Measurements from ENCODE around the gene NXPE1.
A peak's percentile ranks its signal among the peaks of the same experiment; 100 is the strongest.

Gene NXPE1

GRCh38 chr11:114556135-114556534 is 3.5 kb downstream of the NXPE1 start:
- H3K9me3 ChIP-seq (ENCODE audit: control insufficient read depth in 1 of 2, low read length in 2 of 2) = no peaks in the 10 kb centered on the region
- H3K4me3 ChIP-seq (ENCODE audit: low read depth in 1 of 2, low read length in 2 of 2) = no peak overlapping the region
- no peaks in the 10 kb centered on the region for H3K4me1 ChIP-seq (ENCODE audit: control insufficient read depth in 1 of 2, insufficient read depth in 2 of 2, low read length in 2 of 2)
- no peaks in the 10 kb centered on the region for H3K36me3 ChIP-seq (ENCODE audit: control insufficient read depth in 1 of 2, insufficient read depth in 2 of 2, low read length in 2 of 2)
- H3K27me3 ChIP-seq (ENCODE audit: low read depth, low read length) = no peaks in the 10 kb centered on the region
- no peak overlapping the region for H3K27ac ChIP-seq (ENCODE audit: low read length)

- H3K9me3 ChIP-seq (ENCODE audit: control insufficient read depth in 1 of 2, low read length in 2 of 2) = no peaks in the 10 kb centered on the region
Measured at GRCh38 chr11:114553642-114554041, 6.0 kb downstream of the NXPE1 start.

GRCh38 chr11:114551060-114551459 is 8.6 kb downstream of the NXPE1 start:
- Histone ChIP-seq H3K27ac (ENCODE audit: low read length) (no peak overlapping the region), H3K36me3 (ENCODE audit: control insufficient read depth in 1 of 2, insufficient read depth in 2 of 2, low read length in 2 of 2) (no peaks in the 10 kb centered on the region), H3K4me3 (ENCODE audit: low read depth in 1 of 2, low read length in 2 of 2) (no peak overlapping the region), H3K9me3 (ENCODE audit: control insufficient read depth in 1 of 2, low read length in 2 of 2) (no peaks in the 10 kb centered on the region), H3K27me3 (ENCODE audit: low read depth, low read length) (no peaks in the 10 kb centered on the region), H3K4me1 (ENCODE audit: control insufficient read depth in 1 of 2, insufficient read depth in 2 of 2, low read length in 2 of 2) (no peaks in the 10 kb centered on the region)

More at GRCh38 chr11:114553642-114554041, 6.0 kb downstream of the NXPE1 start:
- H3K36me3 ChIP-seq (ENCODE audit: control insufficient read depth in 1 of 2, insufficient read depth in 2 of 2, low read length in 2 of 2) = no peaks in the 10 kb centered on the region
- no peaks in the 10 kb centered on the region for H3K4me1 ChIP-seq (ENCODE audit: control insufficient read depth in 1 of 2, insufficient read depth in 2 of 2, low read length in 2 of 2)
- no peak overlapping the region for H3K27ac ChIP-seq (ENCODE audit: low read length)
- no peaks in the 10 kb centered on the region for H3K27me3 ChIP-seq (ENCODE audit: low read depth, low read length)
- H3K4me3 ChIP-seq (ENCODE audit: low read depth in 1 of 2, low read length in 2 of 2) = no peak overlapping the region

GRCh38 chr11:114525682-114526081 is 34.0 kb downstream of the NXPE1 start:
- H3K27me3 ChIP-seq (ENCODE audit: low read depth, low read length) = no peaks in the 10 kb centered on the region
- no peaks in the 10 kb centered on the region for H3K4me1 ChIP-seq (ENCODE audit: control insufficient read depth in 1 of 2, insufficient read depth in 2 of 2, low read length in 2 of 2)
- peak overlapping the region in 1 of 2 donors; percentile 8 for H3K4me3 ChIP-seq (ENCODE audit: low read depth in 1 of 2, low read length in 2 of 2)
- H3K9me3 ChIP-seq (ENCODE audit: control insufficient read depth in 1 of 2, low read length in 2 of 2) = peaks cover 0 to 8% of the 10 kb centered on the region in 2 donors
- H3K36me3 ChIP-seq (ENCODE audit: control insufficient read depth in 1 of 2, insufficient read depth in 2 of 2, low read length in 2 of 2) = no peaks in the 10 kb centered on the region
- H3K27ac ChIP-seq (ENCODE audit: low read length) = no peak overlapping the region

GRCh38 chr11:114524122-114524521 is 35.6 kb downstream of the NXPE1 start:
- H3K27ac ChIP-seq (ENCODE audit: low read length) = no peak overlapping the region
- H3K4me3 ChIP-seq (ENCODE audit: low read depth in 1 of 2, low read length in 2 of 2) = no peak overlapping the region
- no peaks in the 10 kb centered on the region for H3K4me1 ChIP-seq (ENCODE audit: control insufficient read depth in 1 of 2, insufficient read depth in 2 of 2, low read length in 2 of 2)
- no peaks in the 10 kb centered on the region for H3K36me3 ChIP-seq (ENCODE audit: control insufficient read depth in 1 of 2, insufficient read depth in 2 of 2, low read length in 2 of 2)
- H3K9me3 ChIP-seq (ENCODE audit: control insufficient read depth in 1 of 2, low read length in 2 of 2) = peaks cover 0 to 8% of the 10 kb centered on the region in 2 donors
- H3K27me3 ChIP-seq (ENCODE audit: low read depth, low read length) = no peaks in the 10 kb centered on the region

- H3K4me1 ChIP-seq (ENCODE audit: control insufficient read depth in 1 of 2, insufficient read depth in 2 of 2, low read length in 2 of 2) = no peaks in the 10 kb centered on the region
Measured at GRCh38 chr11:114522818-114523217, 36.9 kb downstream of the NXPE1 start.

GRCh38 chr11:114511538-114511937 is 48.1 kb downstream of the NXPE1 start:
- H3K36me3 ChIP-seq (ENCODE audit: control insufficient read depth in 1 of 2, insufficient read depth in 2 of 2, low read length in 2 of 2) = no peaks in the 10 kb centered on the region
- no peaks in the 10 kb centered on the region for H3K4me1 ChIP-seq (ENCODE audit: control insufficient read depth in 1 of 2, insufficient read depth in 2 of 2, low read length in 2 of 2)
- H3K4me3 ChIP-seq (ENCODE audit: low read depth in 1 of 2, low read length in 2 of 2) = no peak overlapping the region
- H3K27me3 ChIP-seq (ENCODE audit: low read depth, low read length) = no peaks in the 10 kb centered on the region
- no peaks in the 10 kb centered on the region for H3K9me3 ChIP-seq (ENCODE audit: control insufficient read depth in 1 of 2, low read length in 2 of 2)
- no peak overlapping the region for H3K27ac ChIP-seq (ENCODE audit: low read length)

More at GRCh38 chr11:114522818-114523217, 36.9 kb downstream of the NXPE1 start:
- no peak overlapping the region for H3K27ac ChIP-seq (ENCODE audit: low read length)
- H3K9me3 ChIP-seq (ENCODE audit: control insufficient read depth in 1 of 2, low read length in 2 of 2) = peaks cover 0 to 8% of the 10 kb centered on the region in 2 donors
- H3K27me3 ChIP-seq (ENCODE audit: low read depth, low read length) = no peaks in the 10 kb centered on the region
- no peaks in the 10 kb centered on the region for H3K36me3 ChIP-seq (ENCODE audit: control insufficient read depth in 1 of 2, insufficient read depth in 2 of 2, low read length in 2 of 2)
- H3K4me3 ChIP-seq (ENCODE audit: low read depth in 1 of 2, low read length in 2 of 2) = no peak overlapping the region

- no peak overlapping the region for H3K27ac ChIP-seq (ENCODE audit: low read length)
- H3K36me3 ChIP-seq (ENCODE audit: control insufficient read depth in 1 of 2, insufficient read depth in 2 of 2, low read length in 2 of 2) = no peaks in the 10 kb centered on the region
- H3K4me1 ChIP-seq (ENCODE audit: control insufficient read depth in 1 of 2, insufficient read depth in 2 of 2, low read length in 2 of 2) = no peaks in the 10 kb centered on the region
- H3K9me3 ChIP-seq (ENCODE audit: control insufficient read depth in 1 of 2, low read length in 2 of 2) = no peaks in the 10 kb centered on the region
- no peaks in the 10 kb centered on the region for H3K27me3 ChIP-seq (ENCODE audit: low read depth, low read length)
- no peak overlapping the region for H3K4me3 ChIP-seq (ENCODE audit: low read depth in 1 of 2, low read length in 2 of 2)
Measured at GRCh38 chr11:114511079-114511478, 48.6 kb downstream of the NXPE1 start.

- no peaks in the 10 kb centered on the region for H3K4me1 ChIP-seq (ENCODE audit: control insufficient read depth in 1 of 2, insufficient read depth in 2 of 2, low read length in 2 of 2)
- no peak overlapping the region for H3K27ac ChIP-seq (ENCODE audit: low read length)
- H3K36me3 ChIP-seq (ENCODE audit: control insufficient read depth in 1 of 2, insufficient read depth in 2 of 2, low read length in 2 of 2) = no peaks in the 10 kb centered on the region
- H3K4me3 ChIP-seq (ENCODE audit: low read depth in 1 of 2, low read length in 2 of 2) = no peak overlapping the region
- no peaks in the 10 kb centered on the region for H3K27me3 ChIP-seq (ENCODE audit: low read depth, low read length)
- H3K9me3 ChIP-seq (ENCODE audit: control insufficient read depth in 1 of 2, low read length in 2 of 2) = no peaks in the 10 kb centered on the region
Measured at GRCh38 chr11:114501901-114502300, 57.8 kb downstream of the NXPE1 start.

GRCh38 chr11:114499756-114500155 is 59.9 kb downstream of the NXPE1 start:
- Histone ChIP-seq H3K9me3 (ENCODE audit: control insufficient read depth in 1 of 2, low read length in 2 of 2) (no peaks in the 10 kb centered on the region), H3K27ac (ENCODE audit: low read length) (no peak overlapping the region), H3K36me3 (ENCODE audit: control insufficient read depth in 1 of 2, insufficient read depth in 2 of 2, low read length in 2 of 2) (no peaks in the 10 kb centered on the region)

GRCh38 chr11:114496915-114497314 is 62.8 kb downstream of the NXPE1 start:
- H3K9me3 ChIP-seq (ENCODE audit: control insufficient read depth in 1 of 2, low read length in 2 of 2) = no peaks in the 10 kb centered on the region
- H3K27me3 ChIP-seq (ENCODE audit: low read depth, low read length) = no peaks in the 10 kb centered on the region
- no peaks in the 10 kb centered on the region for H3K4me1 ChIP-seq (ENCODE audit: control insufficient read depth in 1 of 2, insufficient read depth in 2 of 2, low read length in 2 of 2)
- H3K36me3 ChIP-seq (ENCODE audit: control insufficient read depth in 1 of 2, insufficient read depth in 2 of 2, low read length in 2 of 2) = no peaks in the 10 kb centered on the region
- H3K27ac ChIP-seq (ENCODE audit: low read length) = no peak overlapping the region
- H3K4me3 ChIP-seq (ENCODE audit: low read depth in 1 of 2, low read length in 2 of 2) = no peak overlapping the region

More at GRCh38 chr11:114499756-114500155, 59.9 kb downstream of the NXPE1 start:
- H3K4me1 ChIP-seq (ENCODE audit: control insufficient read depth in 1 of 2, insufficient read depth in 2 of 2, low read length in 2 of 2) = no peaks in the 10 kb centered on the region
- no peaks in the 10 kb centered on the region for H3K27me3 ChIP-seq (ENCODE audit: low read depth, low read length)
- H3K4me3 ChIP-seq (ENCODE audit: low read depth in 1 of 2, low read length in 2 of 2) = no peak overlapping the region

- H3K27ac ChIP-seq (ENCODE audit: low read length) = no peak overlapping the region
- no peaks in the 10 kb centered on the region for H3K36me3 ChIP-seq (ENCODE audit: control insufficient read depth in 1 of 2, insufficient read depth in 2 of 2, low read length in 2 of 2)
- H3K4me3 ChIP-seq (ENCODE audit: low read depth in 1 of 2, low read length in 2 of 2) = no peak overlapping the region
- no peaks in the 10 kb centered on the region for H3K27me3 ChIP-seq (ENCODE audit: low read depth, low read length)
- H3K4me1 ChIP-seq (ENCODE audit: control insufficient read depth in 1 of 2, insufficient read depth in 2 of 2, low read length in 2 of 2) = peaks cover 4 to 8% of the 10 kb centered on the region in 2 donors
- H3K9me3 ChIP-seq (ENCODE audit: control insufficient read depth in 1 of 2, low read length in 2 of 2) = no peaks in the 10 kb centered on the region
Measured at GRCh38 chr11:114483929-114484328, 75.8 kb downstream of the NXPE1 start.
